Islet of Langerhans (tissue), 1 donor: ENCODE measurements around the gene SLC30A1.

ENCODE experiments used
- FAIRE-seq: peaks from one replicate; lab custom pipeline; 2011; peaks lifted over from hg19 to GRCh38; lab: Jason Lieb, UNC

The SLC30A1 gene

GRCh38 chr1:211607754-211608473 is 29.0 kb upstream of the SLC30A1 start:
- no peak for FAIRE-seq

GRCh38 chr1:211606914-211607753 is 28.2 kb upstream of the SLC30A1 start:
- no peak for FAIRE-seq

- FAIRE-seq, result no peak
Measured at GRCh38 chr1:211606332-211606913, 27.5 kb upstream of the SLC30A1 start.

GRCh38 chr1:211605603-211606331 is 26.8 kb upstream of the SLC30A1 start:
- FAIRE-seq, result no peak

- FAIRE-seq, result no peak
Measured at GRCh38 chr1:211605034-211605433, 26.1 kb upstream of the SLC30A1 start.

GRCh38 chr1:211604548-211604947 is 25.6 kb upstream of the SLC30A1 start:
- no peak for FAIRE-seq

- FAIRE-seq, result no peak
Measured at GRCh38 chr1:211603713-211604112, 24.8 kb upstream of the SLC30A1 start.

GRCh38 chr1:211603191-211603701 is 24.3 kb upstream of the SLC30A1 start:
- no peak for FAIRE-seq

- FAIRE-seq, result no peak
Measured at GRCh38 chr1:211601982-211602670, 23.2 kb upstream of the SLC30A1 start.

GRCh38 chr1:211601159-211601558 is 22.2 kb upstream of the SLC30A1 start:
- no peak for FAIRE-seq

- no peak for FAIRE-seq
Measured at GRCh38 chr1:211599250-211599649, 20.3 kb upstream of the SLC30A1 start.

- no peak for FAIRE-seq
Measured at GRCh38 chr1:211598514-211598913, 19.6 kb upstream of the SLC30A1 start.

GRCh38 chr1:211596418-211597181 is 17.6 kb upstream of the SLC30A1 start:
- no peak for FAIRE-seq

- no peak for FAIRE-seq
Measured at GRCh38 chr1:211595419-211595818, 16.5 kb upstream of the SLC30A1 start.

- no peak for FAIRE-seq
Measured at GRCh38 chr1:211591980-211592493, 13.1 kb upstream of the SLC30A1 start.

GRCh38 chr1:211589782-211590721 is 11.1 kb upstream of the SLC30A1 start:
- no peak for FAIRE-seq

- no peak for FAIRE-seq
Measured at GRCh38 chr1:211588711-211589110, 9.8 kb upstream of the SLC30A1 start.

- no peak for FAIRE-seq
Measured at GRCh38 chr1:211587123-211587522, 8.2 kb upstream of the SLC30A1 start.

GRCh38 chr1:211586538-211586937 is 7.6 kb upstream of the SLC30A1 start:
- no peak for FAIRE-seq
